CD4-positive, alpha-beta T cell treated with Interleukin-1 beta for 1 hour (primary cell): Measurements from ENCODE around the gene GRM2.

Source experiments
- DNase-seq, 2 donors: peaks; one replicate each; pipeline ENCODE4 v3.0.0-alpha.2; 2020 to 2022

GRM2 gene

DNA sequence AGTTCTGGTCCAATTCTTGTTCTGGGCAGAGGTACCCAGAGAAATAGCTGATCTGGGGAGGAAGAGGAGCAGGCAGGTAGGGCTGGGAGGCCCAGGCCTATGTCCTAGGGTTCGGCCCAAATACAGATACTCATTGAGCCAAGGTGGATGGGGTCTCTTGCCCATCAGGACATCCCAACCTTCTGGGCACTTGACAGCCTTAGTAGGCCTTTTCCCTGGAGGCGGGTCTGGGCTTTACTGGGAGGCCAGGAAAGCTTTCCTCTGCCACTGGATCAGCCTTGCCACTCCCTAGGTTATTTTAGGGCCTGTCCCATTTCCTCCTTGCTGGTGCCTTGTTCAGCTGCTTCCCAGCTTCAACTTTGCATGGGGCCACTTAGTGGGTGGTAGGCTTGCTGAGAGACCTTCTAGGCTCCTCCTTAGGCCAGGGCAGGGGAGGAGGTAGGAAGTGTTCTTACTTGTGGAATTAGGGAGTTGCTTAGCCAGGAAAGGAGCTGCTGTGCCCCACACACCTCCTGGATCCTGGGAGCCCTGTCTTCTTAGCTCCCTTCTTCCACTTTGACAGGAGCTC is 26.1 kb upstream of the GRM2 start:
- no peak for DNase-seq

DNA sequence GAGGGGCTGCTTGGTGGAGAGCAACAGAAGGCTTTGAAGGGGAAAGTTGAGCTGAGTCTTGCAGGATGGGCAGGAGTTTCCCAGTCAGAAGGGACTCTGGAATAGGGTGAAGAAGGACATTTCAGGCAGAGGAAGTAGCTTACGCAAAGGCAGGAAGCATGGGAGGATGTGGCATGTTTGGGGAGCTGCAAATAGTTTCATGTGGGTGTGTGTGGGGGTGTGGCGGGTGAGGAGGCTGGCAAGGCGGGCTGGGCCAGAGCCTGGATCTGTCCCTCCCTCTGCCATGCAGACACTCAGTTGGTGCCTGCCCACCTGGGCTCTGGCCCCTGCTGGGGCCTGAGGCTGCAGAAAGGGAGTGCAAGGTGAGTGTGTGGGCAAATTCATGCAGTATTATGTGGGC is 25.4 kb upstream of the GRM2 start:
- peak; percentile 40 to 59 for DNase-seq

DNA sequence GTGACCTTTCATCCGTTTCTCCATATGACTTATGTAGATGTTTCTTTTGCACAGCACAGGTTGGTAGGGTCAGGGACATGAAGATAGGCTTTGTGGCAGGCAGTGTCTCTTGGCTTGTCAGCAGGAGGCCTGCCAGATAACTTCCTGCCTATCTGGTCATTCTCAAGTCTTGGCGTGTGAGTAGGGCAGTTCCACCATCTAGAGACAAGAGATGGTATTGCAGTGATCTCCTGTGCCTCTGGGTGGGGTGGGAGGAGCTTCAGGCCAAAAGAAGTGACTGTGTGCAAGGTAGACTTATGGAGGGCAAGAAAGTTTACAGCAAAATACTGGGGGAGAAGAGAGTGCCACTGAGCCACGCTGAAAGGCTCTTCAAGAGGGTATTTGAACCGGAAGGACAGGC is 24.8 kb upstream of the GRM2 start:
- DNase-seq: peak; percentile 84 to 89

DNA sequence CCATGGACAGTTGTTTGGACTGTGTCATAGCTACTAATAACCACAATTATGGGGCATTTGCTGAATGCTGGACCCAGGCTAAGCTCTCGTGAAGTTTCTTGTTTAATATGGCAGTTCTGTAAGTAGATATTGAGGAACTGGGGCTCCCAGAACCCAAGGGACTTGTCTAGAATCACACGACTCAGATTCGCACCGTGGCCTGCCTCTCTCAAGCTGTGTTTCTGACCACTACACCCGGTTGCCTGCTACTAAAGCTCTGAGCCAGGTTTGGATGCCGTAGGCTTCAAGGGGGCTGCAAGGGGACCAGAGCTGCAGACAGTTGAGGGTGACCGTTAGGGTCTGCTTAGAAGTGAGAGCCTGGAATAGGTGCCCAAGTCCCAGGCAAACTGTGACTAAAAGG is 24.3 kb upstream of the GRM2 start:
- DNase-seq: no peak

DNA sequence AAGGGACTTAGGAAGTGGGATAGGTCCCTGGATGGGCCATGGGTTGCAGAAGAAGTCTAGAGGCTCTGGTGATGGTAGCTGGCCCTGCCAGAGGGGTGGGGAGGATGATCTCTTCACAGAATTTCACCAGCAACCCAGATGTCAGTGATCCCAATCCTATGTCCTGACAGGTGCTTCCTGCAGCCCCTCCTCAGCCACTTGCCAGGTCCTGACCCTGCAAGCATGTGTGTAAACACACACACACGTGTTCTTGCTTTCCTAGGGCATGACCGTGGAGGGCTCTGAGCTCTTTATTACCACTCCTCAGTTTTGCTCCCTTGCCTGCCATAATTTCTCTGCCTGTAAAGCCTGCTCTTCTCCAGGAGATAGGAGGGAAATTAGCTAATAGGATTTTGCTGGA is 23.3 kb upstream of the GRM2 start:
- no peak for DNase-seq

DNA sequence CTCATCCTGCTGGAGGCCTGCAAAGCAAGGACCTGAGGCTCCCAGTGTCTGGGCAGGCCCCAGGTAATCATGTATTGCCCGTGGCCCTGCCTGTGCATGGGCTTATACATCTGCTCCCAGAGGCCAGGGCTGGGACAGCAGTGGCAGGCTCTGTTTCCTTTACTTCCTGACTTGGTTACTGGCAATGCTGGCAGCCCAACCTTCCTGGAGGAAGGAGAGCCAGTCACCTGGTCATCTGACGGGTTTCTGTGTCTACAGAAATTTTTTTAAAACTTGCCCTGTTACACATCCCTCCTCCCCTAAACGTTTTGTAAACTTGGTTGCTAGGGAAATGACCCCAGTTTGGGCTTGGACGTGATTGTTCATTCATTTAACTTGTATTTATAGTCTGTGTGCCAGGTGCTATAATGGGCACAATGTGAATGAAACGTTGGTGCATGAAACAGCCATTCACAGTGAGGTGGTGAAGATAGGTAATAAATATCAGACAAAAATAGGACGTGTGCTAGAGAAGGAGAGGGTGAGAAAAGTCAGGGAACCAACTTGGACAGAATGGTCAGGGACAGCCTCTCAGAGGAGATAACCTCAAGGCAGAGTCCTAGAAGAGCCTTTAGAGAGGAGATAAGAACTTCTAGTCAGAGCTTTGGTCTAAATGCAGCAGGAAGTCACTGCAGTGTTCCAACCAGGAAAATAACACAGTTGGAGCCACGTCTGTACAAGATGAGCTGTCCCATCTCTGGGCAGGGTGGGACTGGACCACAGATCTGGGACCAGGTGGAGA is 21.7 kb upstream of the GRM2 start:
- peak in 1 of 2 donors; percentile 16 for DNase-seq

DNA sequence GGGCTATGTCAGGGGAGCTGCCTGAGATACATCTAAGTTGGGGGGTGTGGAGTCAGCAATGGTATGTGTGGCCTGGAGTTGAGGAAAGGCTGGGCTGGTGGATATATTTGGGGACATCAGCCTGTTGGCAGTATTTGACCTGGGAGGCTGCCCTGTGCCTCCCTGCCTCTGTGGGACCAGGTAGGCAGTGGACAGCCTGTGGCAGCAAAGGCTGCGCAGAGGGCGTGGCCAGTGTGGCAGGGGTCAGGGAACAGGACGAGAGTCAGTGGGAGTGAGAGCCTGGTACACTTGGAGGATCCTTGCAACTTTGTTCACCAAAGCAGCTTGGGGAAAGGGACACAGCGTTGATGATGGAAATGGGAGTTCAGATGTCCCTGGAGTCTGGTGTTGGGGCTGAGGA is 20.8 kb upstream of the GRM2 start:
- no peak for DNase-seq

DNA sequence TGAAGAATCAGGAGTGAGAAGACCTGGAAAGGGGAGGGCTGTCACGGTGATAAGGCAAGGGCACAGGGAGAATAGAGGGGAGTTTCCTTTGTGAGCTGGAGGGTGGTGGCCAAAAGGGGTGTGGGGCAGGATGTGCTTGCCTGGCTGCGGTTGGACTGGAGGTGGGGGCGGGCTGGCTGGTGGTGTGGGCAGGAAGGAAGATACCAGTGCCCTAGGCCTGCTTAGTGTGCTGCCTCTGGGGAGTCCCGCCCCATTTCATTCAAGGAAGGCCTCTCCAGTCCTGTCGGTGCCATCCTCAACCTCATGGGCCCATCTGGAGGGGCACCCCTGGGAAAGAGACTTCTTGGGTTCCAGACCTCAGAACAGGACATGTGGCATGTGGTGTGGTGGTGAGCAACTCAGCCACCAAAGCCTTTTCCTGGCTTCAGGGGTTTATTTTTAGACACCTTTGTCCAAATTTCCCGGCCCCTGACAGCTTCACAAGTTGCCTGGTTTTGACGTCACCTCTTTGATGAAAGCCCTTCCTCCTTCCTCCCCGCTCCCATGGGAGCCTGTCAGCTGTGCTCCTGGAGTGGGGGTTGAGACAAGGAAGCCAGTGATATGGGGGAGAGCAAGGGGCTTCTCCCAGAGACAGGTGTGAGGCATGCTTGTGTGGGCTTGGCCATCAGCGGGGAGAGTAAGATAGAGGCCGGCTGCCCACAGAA is 20.2 kb upstream of the GRM2 start:
- peak; percentile 88 to 89 for DNase-seq

DNA sequence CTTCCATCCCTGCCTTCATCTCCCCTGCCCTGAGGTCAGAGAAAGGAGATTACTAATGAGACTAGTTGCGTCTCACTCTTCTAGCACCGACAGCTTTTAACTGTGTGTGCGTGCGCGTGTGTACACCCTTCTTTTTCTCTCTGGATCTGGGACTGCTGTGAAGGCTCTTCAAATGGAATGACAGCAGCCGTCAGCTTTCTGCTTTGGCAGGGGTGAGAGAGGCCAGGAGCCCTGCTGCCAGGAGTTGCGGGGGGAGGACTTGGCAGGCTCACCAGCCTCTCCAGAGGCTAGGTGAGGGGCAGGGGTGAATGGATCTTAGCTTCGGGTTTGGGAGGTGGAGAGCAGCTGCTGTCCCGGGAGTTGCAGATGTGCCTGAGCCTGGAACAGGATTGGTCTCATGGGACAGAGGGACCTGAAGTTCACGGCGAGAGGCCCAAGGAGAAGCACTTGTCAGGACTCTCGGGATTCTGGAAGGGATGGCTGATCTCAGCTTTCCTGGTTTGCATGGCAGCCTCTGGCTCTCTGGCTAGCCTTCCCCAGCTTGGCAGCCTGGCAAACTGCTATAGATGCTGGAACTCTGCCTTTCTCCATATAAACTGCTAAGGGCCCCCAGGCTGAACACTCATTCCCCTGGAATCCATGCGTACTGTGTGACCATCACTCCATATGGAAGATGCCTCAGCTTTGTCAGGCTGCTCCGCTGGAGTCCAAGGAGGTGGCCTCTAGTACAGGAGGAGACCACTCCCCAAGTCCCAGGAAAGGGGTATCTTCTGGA is 19.2 kb upstream of the GRM2 start:
- DNase-seq: no peak

DNA sequence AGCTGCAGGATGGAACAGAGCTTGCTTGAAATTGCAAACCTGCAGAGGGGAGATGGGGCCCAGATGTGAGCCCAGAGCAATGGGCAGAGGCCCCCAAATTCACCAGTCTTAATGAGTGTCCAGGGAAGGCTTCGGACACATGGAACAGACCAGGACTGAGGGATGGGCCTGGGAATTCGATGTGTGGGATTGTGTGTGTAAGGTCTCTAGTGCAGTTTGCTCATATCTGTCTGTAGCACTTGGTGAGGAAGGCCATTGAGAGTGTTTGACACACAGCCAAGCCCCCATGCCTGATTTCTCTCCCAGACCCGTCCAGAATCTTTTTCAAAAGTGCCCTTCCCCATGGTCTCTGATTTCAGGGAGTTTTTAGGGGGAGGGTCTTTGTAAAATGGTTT is 18.7 kb upstream of the GRM2 start:
- no peak for DNase-seq

DNA sequence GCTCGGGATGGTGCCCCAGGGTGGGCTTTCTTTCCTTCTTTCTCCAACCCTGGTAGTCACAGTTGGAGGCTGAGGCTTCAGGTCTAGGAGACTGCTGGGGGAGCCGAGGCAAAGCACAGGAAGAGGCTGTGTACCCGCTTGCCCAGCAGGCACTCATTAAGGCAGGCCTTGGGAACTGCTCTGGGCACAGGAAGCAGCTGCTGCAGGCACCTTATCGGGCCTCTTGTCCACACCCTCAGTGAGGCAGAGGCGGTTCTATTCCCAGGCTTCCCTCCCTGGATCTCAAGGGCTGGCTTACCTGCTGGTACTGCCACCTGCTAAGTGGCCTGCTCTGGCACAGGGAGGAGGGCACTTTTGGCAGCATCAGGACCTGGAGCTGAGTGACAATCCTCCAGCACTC is 15.8 kb upstream of the GRM2 start:
- DNase-seq: no peak

DNA sequence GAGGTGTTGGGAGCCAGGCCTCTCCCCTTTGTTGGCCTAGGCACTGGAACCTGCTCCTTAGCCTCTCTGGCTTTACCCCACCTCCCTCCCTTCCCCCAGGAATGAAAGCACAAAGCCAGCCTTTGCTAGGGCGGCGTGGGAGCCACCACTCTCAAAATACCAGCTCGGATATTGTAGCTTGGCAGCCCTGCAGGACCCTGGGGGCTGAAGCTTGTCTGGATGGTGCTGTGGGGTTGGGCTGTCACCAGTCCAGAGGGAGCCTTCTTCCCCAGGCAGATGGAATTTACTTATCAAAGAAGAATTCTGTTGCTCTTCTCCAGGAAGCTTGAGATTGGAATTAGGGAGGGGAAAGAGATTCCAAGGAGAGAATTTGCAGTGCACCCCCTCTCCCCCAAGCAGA is 14.9 kb upstream of the GRM2 start:
- no peak for DNase-seq

DNA sequence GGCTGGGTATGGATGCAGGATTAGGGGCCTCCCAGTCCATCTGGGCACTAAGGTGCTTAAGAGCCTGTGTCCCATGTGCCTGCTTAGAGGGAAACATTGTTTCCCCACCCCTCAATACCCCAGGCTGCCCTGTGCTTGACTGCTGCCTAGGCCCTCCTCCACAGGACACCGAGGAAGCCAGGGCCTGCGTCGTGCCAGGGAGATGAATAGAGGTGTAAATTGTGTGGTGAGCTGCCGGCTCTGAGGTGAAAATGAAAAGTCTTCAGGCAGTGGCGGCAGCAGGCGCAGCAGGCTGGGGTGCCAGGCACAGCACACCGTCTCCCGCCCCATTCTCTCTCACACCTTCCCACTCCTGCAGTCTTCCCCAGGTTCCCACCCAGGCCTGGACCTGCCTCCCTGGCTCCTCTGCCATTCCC is 13.9 kb upstream of the GRM2 start:
- DNase-seq: no peak

DNA sequence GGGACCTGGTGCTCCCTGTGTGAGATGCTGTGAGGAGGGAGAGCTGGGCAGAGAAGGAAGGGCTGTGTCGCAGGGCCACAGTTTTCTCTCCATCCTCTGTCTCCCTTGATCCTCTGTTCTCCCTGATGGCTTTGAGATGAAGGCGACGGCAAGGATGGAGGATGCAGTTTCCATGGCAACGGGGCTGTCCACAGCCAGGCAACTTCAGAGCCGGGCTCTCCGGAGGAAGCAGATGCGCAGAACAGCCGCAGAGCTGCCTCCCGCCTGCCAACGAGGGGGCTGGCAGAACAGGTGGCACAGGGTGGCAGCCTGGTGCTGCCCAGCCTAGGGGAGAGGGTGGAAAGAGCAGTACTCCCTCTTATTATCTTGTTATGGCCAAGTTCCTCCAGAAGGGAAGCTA is 9.9 kb upstream of the GRM2 start:
- DNase-seq: no peak

DNA sequence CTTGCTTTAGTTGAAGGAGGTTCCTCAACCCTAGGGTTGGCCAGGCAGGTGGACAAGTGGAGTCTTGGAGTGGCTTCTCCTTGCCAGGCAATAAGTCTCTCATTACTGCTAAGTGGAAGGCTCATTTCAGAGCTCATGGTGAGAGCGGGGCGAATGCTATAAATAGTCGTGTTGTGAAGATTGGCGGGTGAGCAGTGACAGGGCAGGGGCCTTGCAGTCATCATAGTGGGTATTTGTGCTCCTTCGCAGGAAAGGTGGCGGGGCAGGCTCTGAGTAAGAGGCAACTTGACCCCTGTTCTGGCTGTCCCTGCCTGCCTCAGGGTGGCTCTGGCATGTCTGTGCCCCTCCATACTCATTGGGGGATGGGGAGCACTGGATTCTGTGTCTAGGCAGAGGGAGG is 8.7 kb upstream of the GRM2 start:
- DNase-seq: no peak

DNA sequence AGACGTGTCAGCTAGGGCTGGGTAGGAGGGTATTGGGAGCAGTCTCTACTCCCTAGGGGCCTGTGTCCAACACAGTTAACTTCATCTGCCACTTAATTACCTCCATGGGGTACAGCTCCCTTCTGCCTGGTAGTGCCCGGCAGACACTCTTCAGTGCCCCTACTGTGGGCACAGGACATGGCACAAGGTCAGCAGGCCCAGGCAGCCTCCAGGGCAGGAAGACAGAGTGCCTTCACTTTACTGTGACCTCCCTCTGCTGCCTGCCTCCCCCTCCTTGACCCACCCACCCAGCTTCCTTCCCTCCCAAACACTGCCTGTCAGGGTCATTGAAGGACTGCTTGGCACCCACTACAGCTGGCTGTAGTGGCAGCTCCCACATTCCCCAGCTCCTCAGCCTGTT is 6.5 kb upstream of the GRM2 start:
- DNase-seq: no peak

DNA sequence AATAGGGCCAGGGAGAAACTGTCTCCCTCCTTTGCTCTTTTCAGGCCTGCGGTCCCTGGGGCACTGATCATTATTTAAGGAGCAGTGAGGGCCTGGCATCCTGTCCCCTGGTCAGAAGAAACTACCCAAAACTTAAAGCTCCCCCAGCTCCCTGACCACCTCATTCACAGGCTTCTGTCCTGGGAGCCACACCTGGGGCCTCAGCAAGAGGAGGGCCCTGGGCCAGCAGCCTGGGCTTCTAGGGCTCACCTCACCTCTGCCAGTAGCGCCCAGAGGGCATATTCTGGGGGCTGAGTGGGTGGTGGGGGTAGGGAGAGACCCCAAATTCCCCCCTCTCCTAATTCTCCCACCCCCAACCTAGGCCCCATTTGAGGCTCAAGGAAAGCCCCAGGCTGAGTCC is 4.7 kb upstream of the GRM2 start:
- no peak for DNase-seq

DNA sequence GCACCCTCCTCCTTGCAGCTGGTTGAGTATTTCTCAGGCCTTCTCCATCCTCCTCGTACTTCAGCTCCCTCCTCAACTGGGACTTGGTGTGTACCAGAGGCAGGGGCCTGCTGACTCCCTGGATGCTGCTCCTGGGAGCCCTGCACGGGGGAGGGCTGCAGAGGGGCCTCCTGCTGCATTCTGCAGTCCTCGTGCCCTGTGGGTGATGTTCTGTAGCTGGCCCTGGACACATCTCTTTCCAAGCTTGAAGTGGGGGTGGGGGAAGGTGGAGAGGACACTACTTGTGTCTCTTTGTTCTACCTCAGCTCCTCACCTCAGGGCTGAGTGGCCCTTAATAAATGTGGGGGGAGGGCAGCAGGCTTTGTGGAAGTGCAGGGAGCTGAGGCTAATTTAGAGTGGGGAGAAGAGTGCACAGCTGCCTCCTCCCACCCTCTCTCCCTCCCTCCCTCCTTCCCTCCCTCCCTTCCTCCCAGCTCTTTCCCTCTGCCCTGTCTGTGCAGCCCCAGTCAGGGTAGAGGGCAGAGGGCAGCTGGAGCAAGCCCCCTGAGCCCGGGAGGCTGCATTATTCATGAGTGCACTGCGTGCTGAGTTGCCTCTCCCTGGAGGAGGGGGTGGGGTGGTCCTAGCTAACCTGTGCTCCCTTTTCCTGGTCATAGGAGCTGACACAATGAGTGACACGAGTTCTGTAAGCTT is 3.7 kb upstream of the GRM2 start:
- DNase-seq: no peak

DNA sequence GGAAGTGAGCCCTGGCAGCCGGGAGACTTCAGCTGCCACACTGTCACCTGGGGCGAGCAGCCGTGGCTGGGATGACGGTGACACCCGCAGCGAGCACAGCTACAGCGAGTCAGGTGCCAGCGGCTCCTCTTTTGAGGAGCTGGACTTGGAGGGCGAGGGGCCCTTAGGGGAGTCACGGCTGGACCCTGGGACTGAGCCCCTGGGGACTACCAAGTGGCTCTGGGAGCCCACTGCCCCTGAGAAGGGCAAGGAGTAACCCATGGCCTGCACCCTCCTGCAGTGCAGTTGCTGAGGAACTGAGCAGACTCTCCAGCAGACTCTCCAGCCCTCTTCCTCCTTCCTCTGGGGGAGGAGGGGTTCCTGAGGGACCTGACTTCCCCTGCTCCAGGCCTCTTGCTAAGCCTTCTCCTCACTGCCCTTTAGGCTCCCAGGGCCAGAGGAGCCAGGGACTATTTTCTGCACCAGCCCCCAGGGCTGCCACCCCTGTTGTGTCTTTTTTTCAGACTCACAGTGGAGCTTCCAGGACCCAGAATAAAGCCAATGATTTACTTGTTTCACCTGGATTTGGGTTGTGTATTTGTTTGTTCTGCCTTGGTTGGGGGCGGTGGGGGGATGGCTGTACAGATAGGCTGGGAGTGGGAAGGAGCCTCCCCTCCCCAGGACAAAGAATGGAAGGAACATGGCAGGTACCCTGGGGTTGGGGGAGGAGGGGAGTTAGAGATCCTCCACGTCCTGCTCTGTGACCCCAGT is 2.9 kb upstream of the GRM2 start:
- DNase-seq: no peak

DNA sequence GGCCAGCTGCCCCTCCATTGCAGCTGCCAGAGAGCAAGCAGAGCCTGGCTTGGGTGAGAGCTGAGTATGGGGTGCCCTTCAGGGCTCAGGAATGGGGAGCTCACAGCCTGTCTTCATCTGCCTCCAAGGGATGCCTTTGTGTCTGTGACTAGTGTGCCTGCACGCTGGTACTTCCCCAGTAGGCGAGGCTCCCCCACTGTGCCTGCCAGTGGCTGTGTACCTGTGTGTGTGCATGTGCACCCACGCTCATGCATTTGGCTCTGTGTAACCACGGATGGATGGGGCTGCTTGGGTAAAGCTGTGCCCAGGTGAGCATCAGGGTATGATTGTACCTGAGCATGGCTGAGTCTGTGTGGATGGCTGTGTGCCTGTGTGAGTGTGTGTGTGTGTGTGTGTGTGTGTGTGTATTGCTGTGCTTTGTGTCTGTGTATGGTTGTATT is 2.3 kb upstream of the GRM2 start:
- DNase-seq: no peak

DNA sequence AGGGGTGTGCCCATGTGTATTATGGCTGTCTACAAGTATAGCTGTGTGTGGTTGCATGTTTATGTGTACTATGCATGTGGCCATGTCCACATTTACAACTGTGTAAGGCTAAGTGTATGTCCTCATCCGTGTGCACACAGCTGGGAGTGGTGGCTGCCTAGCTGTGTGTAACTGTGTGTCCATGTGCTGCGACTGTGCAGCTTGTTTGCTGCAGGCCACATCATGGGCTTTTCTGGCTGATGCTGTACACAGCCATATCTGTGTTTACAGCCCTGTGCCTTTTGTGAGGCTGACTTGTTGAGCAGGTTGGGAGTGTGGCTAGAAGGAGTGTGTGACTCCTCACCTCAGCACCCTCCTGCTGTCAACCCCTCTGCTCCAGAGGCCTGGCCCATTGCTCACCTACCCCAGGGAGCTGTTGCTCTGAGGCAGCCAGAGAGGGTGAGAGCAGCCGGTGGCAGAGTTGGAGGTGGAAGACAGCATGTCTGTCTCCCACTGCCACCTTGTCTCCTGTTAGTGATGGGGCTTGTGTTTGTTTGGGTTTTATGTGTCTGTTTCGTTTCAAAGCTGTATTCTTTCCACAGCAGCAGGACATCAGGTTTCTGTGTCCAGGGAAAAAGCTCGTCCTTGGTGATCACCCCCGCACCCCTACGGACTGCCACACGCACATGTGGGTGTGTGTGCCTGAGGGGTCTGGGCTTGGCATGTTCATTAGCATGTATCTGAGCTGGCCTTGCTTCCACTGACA is 1.4 kb upstream of the GRM2 start:
- no peak for DNase-seq
